SK-N-SH (cell line): ENCODE results near the gene ZNF397. TPM values are rescaled to one million over a fixed set of nuclear protein-coding genes. Genes with fewer than 3 reads are reported as not detected.

Experiments
- CTCF ChIA-PET: fragments of 300-600, 350-600 bp; formaldehyde crosslinking; extraction: SDS; loops from one replicate; lab custom pipeline; 2021; lab: Yijun Ruan, JAX
- POLR2A ChIA-PET: fragments of 350-600 bp; sonication (Branson Sonifier 250); formaldehyde crosslinking; extraction: SDS; loops from one replicate; lab custom pipeline; 2020; ENCODE audit warnings: antibody characterized with exemption, inconsistent platforms; lab: Yijun Ruan, JAX
- DNase-seq: peaks from one replicate; pipeline ENCODE4 v3.0.0; 2012
- H2AFZ ChIP-seq: fragments of 200-600 bp; sonication (generic); 2 replicates; pipeline ENCODE4 v1.8.1; 2016; ENCODE audit warnings: antibody characterized with exemption, mild to moderate bottlenecking, low read depth
- H3F3A ChIP-seq: fragments of 200-600 bp; sonication (generic); replicated peaks from 2 replicates; pipeline ENCODE3; 2016; ENCODE audit warnings: antibody characterized with exemption, mild to moderate bottlenecking; ENCODE audit not compliant: insufficient read depth
- H3K27ac ChIP-seq, 2 experiments: fragments of 200-500 bp in 1 of 2; fragments of 200-600 bp in 1 of 2; sonication (Bioruptor generic) in 1 of 2; sonication (generic), shearing (Covaris generic) in 1 of 2; 2 replicates each; pipeline versions ENCODE4 v1.5.1 to v1.6.1; 2014 to 2016; ENCODE audit warnings: low read depth in 2 of 2, inconsistent platforms in 1 of 2, low read length in 1 of 2, mild to moderate bottlenecking in 1 of 2, mixed read lengths in 1 of 2
- H3K27me3 ChIP-seq: fragments of 200-600 bp; sonication (generic), shearing (Covaris generic); 2 replicates; pipeline ENCODE4 v1.6.1; 2016; ENCODE audit warnings: mixed run types; ENCODE audit not compliant: insufficient read depth
- H3K36me3 ChIP-seq, 2 experiments: fragments of 200-500 bp in 1 of 2; fragments of 200-600 bp in 1 of 2; sonication (Bioruptor generic) in 1 of 2; sonication (generic) in 1 of 2; replicated peaks in 1 of 2; 2 replicates each; pipeline versions ENCODE3 to v1.5.1; 2014 to 2016; ENCODE audit warnings: low read length in 1 of 2, mild to moderate bottlenecking in 1 of 2; ENCODE audit not compliant: insufficient read depth in 2 of 2, control insufficient read depth in 1 of 2
- H3K4me1 ChIP-seq, 2 experiments: fragments of 200-500 bp in 1 of 2; fragments of 200-600 bp in 1 of 2; sonication (Bioruptor generic) in 1 of 2; sonication (generic), shearing (Covaris generic) in 1 of 2; 2 replicates each; pipeline versions ENCODE4 v1.5.1 to v1.6.1; 2014 to 2016; ENCODE audit warnings: low read depth in 1 of 2, low read length in 1 of 2, mixed run types in 1 of 2; ENCODE audit not compliant: insufficient read depth in 2 of 2, control insufficient read depth in 1 of 2
- H3K4me2 ChIP-seq: fragments of 200-600 bp; sonication (generic), shearing (Covaris generic); 2 replicates; pipeline ENCODE4 v1.6.1; 2017; ENCODE audit warnings: mixed run types
- H3K4me3 ChIP-seq, 2 experiments: fragments of 200-500 bp in 1 of 2; fragments of 200-600 bp in 1 of 2; sonication (Bioruptor generic) in 1 of 2; sonication (generic), shearing (Covaris generic) in 1 of 2; 2 replicates each; pipeline versions ENCODE4 v1.5.1 to v1.8.1; 2014 to 2016; ENCODE audit warnings: low read depth in 2 of 2, inconsistent platforms in 1 of 2, low read length in 1 of 2, mild to moderate bottlenecking in 1 of 2, mixed read lengths in 1 of 2, moderate library complexity in 1 of 2
- H3K79me2 ChIP-seq: fragments of 200-600 bp; sonication (generic); 2 replicates; pipeline ENCODE4 v1.8.1; 2017; ENCODE audit warnings: mild to moderate bottlenecking; ENCODE audit not compliant: insufficient read depth
- H3K9ac ChIP-seq: fragments of 200-600 bp; sonication (generic); 2 replicates; pipeline ENCODE4 v1.6.1; 2017; ENCODE audit warnings: mixed run types
- H3K9me2 ChIP-seq: fragments of 200-600 bp; sonication (generic); 2 replicates; pipeline ENCODE4 v1.6.1; 2017; ENCODE audit warnings: mixed run types
- H3K9me3 ChIP-seq: fragments of 200-600 bp; sonication (generic); 2 replicates; pipeline ENCODE4 v1.6.1; 2017; ENCODE audit warnings: mixed run types, mild to moderate bottlenecking, moderate library complexity
- H4K20me1 ChIP-seq: fragments of 200-600 bp; sonication (generic); 2 replicates; pipeline ENCODE4 v1.6.1; 2017; ENCODE audit warnings: mild to moderate bottlenecking, mixed run types; ENCODE audit not compliant: insufficient read depth
- EP300 ChIP-seq, 2 experiments: IDR thresholded peaks; 2 replicates each; pipeline versions ENCODE4 v1.4.0 to v1.6.1; 2012; ENCODE audit warnings: borderline replicate concordance in 1 of 2, low read depth in 1 of 2, low read length in 1 of 2
- EZH2phosphoT487 ChIP-seq: fragments of 200-600 bp; sonication (generic); IDR thresholded peaks from 2 replicates; pipeline ENCODE4 v1.6.1; 2017; ENCODE audit warnings: low read depth, mixed run types, mild to moderate bottlenecking, antibody characterized with exemption, moderate library complexity, borderline replicate concordance
- FOSL2 ChIP-seq: IDR thresholded peaks from 2 replicates; pipeline ENCODE4 v1.4.0; 2012; ENCODE audit warnings: low read depth, mild to moderate bottlenecking, moderate library complexity, borderline replicate concordance
- GATA2 ChIP-seq: sonication (generic); formaldehyde crosslinking; IDR thresholded peaks from 2 replicates; pipeline ENCODE4 v1.5.0; 2020; ENCODE audit warnings: mild to moderate bottlenecking, missing genetic modification reagents
- JUND ChIP-seq: IDR thresholded peaks from 2 replicates; pipeline ENCODE4 v1.4.0; 2012
- MEF2A ChIP-seq: IDR thresholded peaks from 2 replicates; pipeline ENCODE4 v1.4.0; 2012; ENCODE audit warnings: low read depth, borderline replicate concordance
- NRF1 ChIP-seq: IDR thresholded peaks from 2 replicates; pipeline ENCODE4 v1.6.1; 2012; ENCODE audit warnings: low read depth, mild to moderate bottlenecking, low read length
- PBX3 ChIP-seq: IDR thresholded peaks from 2 replicates; pipeline ENCODE4; 2012
- POLR2AphosphoS5 ChIP-seq: IDR thresholded peaks from 2 replicates; pipeline ENCODE4 v1.6.1; 2012; ENCODE audit warnings: low read depth, low read length
- RFX5 ChIP-seq: IDR thresholded peaks from 2 replicates; pipeline ENCODE4 v1.6.1; 2012; ENCODE audit warnings: mild to moderate bottlenecking, improper control_type of control experiment, low read length
- TAF1 ChIP-seq: IDR thresholded peaks from 2 replicates; pipeline ENCODE4 v1.6.1; 2012; ENCODE audit warnings: low read depth, mild to moderate bottlenecking, low read length, moderate library complexity, borderline replicate concordance
- TCF12 ChIP-seq: IDR thresholded peaks from 2 replicates; pipeline ENCODE4 v1.4.0; 2012
- USF2 ChIP-seq: fragments of 150-350 bp; IDR thresholded peaks from 2 replicates; pipeline ENCODE4 v1.6.1; 2017; ENCODE audit warnings: antibody characterized with exemption, low read length, low read depth, borderline replicate concordance
- YY1 ChIP-seq: IDR thresholded peaks from 2 replicates; pipeline ENCODE4 v1.4.0; 2012; ENCODE audit warnings: low read depth, mild to moderate bottlenecking
- whole genome bisulfite sequencing: methylation state at CpG from one replicate; pipeline ENCODE4 v1.1.6; 2017; ENCODE audit warnings: low lambda C conversion rate; 5-methylcytosine and 5-hydroxymethylcytosine counted together
- polyA plus RNA-seq, 3 experiments: library from polyadenylated mRNA; depleted of rRNA; stranded (reverse); fragments of >200 nt; gene quantifications; 2 replicates each; pipeline ENCODE4 v1.2.3, GENCODE V29; 2012
- TF ChIP-seq, protein P1 (sequence below): fragments of 200-600 bp; sonication (generic); IDR thresholded peaks from 2 replicates; pipeline ENCODE4 v1.6.1; 2017; ENCODE audit warnings: antibody characterized with exemption, mild to moderate bottlenecking, moderate library complexity
- TF ChIP-seq, protein P2 (sequence below): IDR thresholded peaks from 2 replicates; pipeline ENCODE4 v1.4.0; 2012; ENCODE audit warnings: low read depth, borderline replicate concordance

The ZNF397 gene
- polyA plus RNA-seq, 1 of the 3 experiments (the other 2 are of a cell fraction), result 4.8 TPM

- Histone ChIP-seq H3F3A (no peaks in the 10 kb centered on the region), H3K27me3 (no peaks in the 10 kb centered on the region), H3K9ac (no peak overlapping the region), H3K9me2 (no peaks in the 10 kb centered on the region), H3K4me3 (no peak overlapping the region), H3K9me3 (peaks cover 19% of the 10 kb centered on the region; the same call in 1 of the 2 replicates), H3K27ac (peak overlapping the region in 1 of 2 experiments; percentile 30; a peak in 1 of 4 replicates), H3K79me2 (peaks cover 14% of the 10 kb centered on the region; the same call in 1 of the 2 replicates), H3K4me1 (no peaks in the 10 kb centered on the region; a peak in 1 of 4 replicates), H3K4me2 (no peak overlapping the region), H4K20me1 (no peaks in the 10 kb centered on the region), H2AFZ (no peak overlapping the region), H3K36me3 (peaks cover 0 to 3% of the 10 kb centered on the region in 2 experiments)
- 48% methylated on average over 1 of the region's 1 CpG for WGBS
- DNase-seq, result no peak
- POLR2A ChIA-PET, result no interaction called here
- CTCF ChIA-PET, result interaction anchor here (1.8 kb wide), 1 partner anchor 73 kb away, joined by 4 read pairs; no protein-coding TSS in a partner anchor
- TF ChIP-seq EZH2phosphoT487, result no peak
- no peak for TF ChIP-seq GATA2 (CRISPR knock-in tag)
- TF ChIP-seq JUND, result peak; percentile 72
- peak; percentile 84 for TF ChIP-seq FOSL2
- no peak for TF ChIP-seq MEF2A
- peak; percentile 24; the same call in 1 of the 2 replicates for TF ChIP-seq TCF12
- no peak for TF ChIP-seq YY1
Observed at GRCh38 chr18:35282353-35282752, 41.5 kb downstream of the ZNF397 start.

DNA sequence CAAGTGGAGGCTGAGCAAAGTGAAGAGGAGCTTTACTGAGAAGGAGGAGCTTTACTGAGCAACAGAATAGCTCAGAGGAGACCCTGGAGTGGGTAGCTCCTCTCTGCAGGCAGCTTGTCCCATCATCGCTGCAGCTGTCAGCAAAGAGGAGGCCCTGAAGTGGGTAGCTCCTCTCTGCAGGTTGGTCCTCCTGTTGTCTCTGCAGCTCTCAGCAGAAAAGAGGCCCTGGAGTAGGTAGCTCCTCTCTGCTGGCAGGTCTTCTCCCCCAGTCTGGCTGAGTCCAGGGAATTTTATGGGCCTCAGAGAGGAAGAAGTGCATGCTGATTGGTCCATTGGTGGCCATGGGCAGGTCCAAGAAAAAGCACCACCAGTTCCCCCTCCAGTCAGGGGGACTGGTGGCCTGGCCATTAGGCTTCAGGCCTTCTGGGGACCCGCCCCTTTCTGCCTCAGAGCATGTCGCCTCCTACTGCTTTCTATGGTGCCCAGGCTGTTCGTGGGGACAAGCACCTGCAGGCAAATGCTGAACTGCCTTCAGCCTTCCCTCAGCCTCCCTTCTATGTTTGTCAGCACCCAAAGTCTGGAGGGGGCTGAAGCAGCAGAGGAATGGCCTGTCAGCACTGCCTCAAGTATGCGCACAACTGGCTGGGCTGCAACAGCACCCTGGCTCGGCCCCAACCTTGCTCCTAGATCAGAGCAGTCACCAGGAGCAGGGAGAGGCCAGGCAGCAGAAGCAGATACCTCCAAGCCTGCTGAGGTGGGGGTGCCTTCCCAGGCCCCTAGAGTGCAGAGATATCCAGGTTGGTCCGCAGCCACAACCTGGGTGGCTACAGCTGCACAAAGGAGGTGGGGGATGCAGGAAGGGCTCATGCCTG is 43.3 kb downstream of the ZNF397 start:
- DNase-seq, result no peak
- peaks cover 0 to 3% of the 10 kb centered on the region in 2 experiments for H3K36me3 ChIP-seq
- no peaks in the 10 kb centered on the region for H4K20me1 ChIP-seq
- no peak overlapping the region for H3K4me3 ChIP-seq
- H3K9me2 ChIP-seq, result no peaks in the 10 kb centered on the region
- TF ChIP-seq, protein P1, sequence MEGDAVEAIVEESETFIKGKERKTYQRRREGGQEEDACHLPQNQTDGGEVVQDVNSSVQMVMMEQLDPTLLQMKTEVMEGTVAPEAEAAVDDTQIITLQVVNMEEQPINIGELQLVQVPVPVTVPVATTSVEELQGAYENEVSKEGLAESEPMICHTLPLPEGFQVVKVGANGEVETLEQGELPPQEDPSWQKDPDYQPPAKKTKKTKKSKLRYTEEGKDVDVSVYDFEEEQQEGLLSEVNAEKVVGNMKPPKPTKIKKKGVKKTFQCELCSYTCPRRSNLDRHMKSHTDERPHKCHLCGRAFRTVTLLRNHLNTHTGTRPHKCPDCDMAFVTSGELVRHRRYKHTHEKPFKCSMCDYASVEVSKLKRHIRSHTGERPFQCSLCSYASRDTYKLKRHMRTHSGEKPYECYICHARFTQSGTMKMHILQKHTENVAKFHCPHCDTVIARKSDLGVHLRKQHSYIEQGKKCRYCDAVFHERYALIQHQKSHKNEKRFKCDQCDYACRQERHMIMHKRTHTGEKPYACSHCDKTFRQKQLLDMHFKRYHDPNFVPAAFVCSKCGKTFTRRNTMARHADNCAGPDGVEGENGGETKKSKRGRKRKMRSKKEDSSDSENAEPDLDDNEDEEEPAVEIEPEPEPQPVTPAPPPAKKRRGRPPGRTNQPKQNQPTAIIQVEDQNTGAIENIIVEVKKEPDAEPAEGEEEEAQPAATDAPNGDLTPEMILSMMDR, result no peak
- no peak for TF ChIP-seq PBX3
- TF ChIP-seq POLR2AphosphoS5, result no peak
- TF ChIP-seq EP300 (IDR thresholded peaks at IDR 0.05; ENCODE audit: borderline replicate concordance in 1 of 2, low read depth in 1 of 2, low read length in 1 of 2), result no peak
- no peak for TF ChIP-seq RFX5
- TF ChIP-seq JUND, result no peak
- no peak for TF ChIP-seq USF2
- no peak for TF ChIP-seq NRF1
- no peak for TF ChIP-seq TAF1
- TF ChIP-seq, protein P2, sequence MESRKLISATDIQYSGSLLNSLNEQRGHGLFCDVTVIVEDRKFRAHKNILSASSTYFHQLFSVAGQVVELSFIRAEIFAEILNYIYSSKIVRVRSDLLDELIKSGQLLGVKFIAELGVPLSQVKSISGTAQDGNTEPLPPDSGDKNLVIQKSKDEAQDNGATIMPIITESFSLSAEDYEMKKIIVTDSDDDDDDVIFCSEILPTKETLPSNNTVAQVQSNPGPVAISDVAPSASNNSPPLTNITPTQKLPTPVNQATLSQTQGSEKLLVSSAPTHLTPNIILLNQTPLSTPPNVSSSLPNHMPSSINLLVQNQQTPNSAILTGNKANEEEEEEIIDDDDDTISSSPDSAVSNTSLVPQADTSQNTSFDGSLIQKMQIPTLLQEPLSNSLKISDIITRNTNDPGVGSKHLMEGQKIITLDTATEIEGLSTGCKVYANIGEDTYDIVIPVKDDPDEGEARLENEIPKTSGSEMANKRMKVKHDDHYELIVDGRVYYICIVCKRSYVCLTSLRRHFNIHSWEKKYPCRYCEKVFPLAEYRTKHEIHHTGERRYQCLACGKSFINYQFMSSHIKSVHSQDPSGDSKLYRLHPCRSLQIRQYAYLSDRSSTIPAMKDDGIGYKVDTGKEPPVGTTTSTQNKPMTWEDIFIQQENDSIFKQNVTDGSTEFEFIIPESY, result no peak
- H3K9me3 ChIP-seq, result peaks cover 19% of the 10 kb centered on the region; the same call in 1 of the 2 replicates
- 69% methylated on average over 4 of the region's 7 CpGs for WGBS
- no peaks in the 10 kb centered on the region for H3F3A ChIP-seq
- POLR2A ChIA-PET, result no interaction called here
- no peak overlapping the region for H3K9ac ChIP-seq
- no peaks in the 10 kb centered on the region for H3K27me3 ChIP-seq
- peaks cover 0 to under 1% of the 10 kb centered on the region in 2 experiments; a peak in 2 of 4 replicates for H3K4me1 ChIP-seq
- H2AFZ ChIP-seq, result no peak overlapping the region
- no peak overlapping the region for H3K4me2 ChIP-seq
- peaks cover 23% of the 10 kb centered on the region; the same call in 1 of the 2 replicates for H3K79me2 ChIP-seq
- no peak overlapping the region for H3K27ac ChIP-seq
- CTCF ChIA-PET, result interaction anchor here (0.7 to 1.8 kb wide), 2 partner anchors 18 to 71 kb away, joined by 3 to 4 read pairs; no protein-coding TSS in a partner anchor
